Ishikawa (cell line): Measurements from ENCODE around the gene PTPRS.
A peak's percentile ranks its signal among the peaks of the same experiment; 100 is the strongest.

Source experiments
- CEBPB ChIP-seq: IDR thresholded peaks from 2 replicates; pipeline ENCODE4 v1.6.1; 2012
- CREB1 ChIP-seq: IDR thresholded peaks from 2 replicates; pipeline ENCODE4 v1.6.1; 2012; ENCODE audit warnings: low read depth
- EGR1 ChIP-seq: IDR thresholded peaks from 2 replicates; pipeline ENCODE4 v1.6.1; 2012
- EP300 ChIP-seq: IDR thresholded peaks from 2 replicates; pipeline ENCODE4 v1.6.1; 2012; ENCODE audit warnings: borderline replicate concordance
- FOXM1 ChIP-seq: IDR thresholded peaks from 2 replicates; pipeline ENCODE4 v1.6.1; 2012; ENCODE audit warnings: low read depth, borderline replicate concordance
- NFIC ChIP-seq: IDR thresholded peaks from 2 replicates; pipeline ENCODE4 v1.6.1; 2012
- RAD21 ChIP-seq: IDR thresholded peaks from 2 replicates; pipeline ENCODE4 v1.6.1; 2012; ENCODE audit warnings: low read depth
- TAF1 ChIP-seq: IDR thresholded peaks from 2 replicates; pipeline ENCODE4 v1.6.1; 2012; ENCODE audit warnings: low read depth, mild to moderate bottlenecking
- TCF12 ChIP-seq: IDR thresholded peaks from 2 replicates; pipeline ENCODE4 v1.6.1; 2012; ENCODE audit warnings: low read depth
- TEAD4 ChIP-seq: IDR thresholded peaks from 2 replicates; pipeline ENCODE4 v1.6.1; 2012
- YY1 ChIP-seq: IDR thresholded peaks from 2 replicates; pipeline ENCODE4 v1.6.1; 2012; ENCODE audit warnings: low read depth
- ZBTB7A ChIP-seq: IDR thresholded peaks from 2 replicates; pipeline ENCODE4 v1.6.1; 2012; ENCODE audit warnings: low read depth
- TF ChIP-seq, protein P1 (sequence below): IDR thresholded peaks from 2 replicates; pipeline ENCODE4 v1.6.1; 2012
- TF ChIP-seq, protein P2 (sequence below): IDR thresholded peaks from 2 replicates; pipeline ENCODE4 v1.6.1; 2012
- TF ChIP-seq, protein P3 (sequence below): IDR thresholded peaks from 2 replicates; pipeline ENCODE4 v1.6.1; 2012; ENCODE audit warnings: low read depth, mild to moderate bottlenecking

The PTPRS gene

DNA sequence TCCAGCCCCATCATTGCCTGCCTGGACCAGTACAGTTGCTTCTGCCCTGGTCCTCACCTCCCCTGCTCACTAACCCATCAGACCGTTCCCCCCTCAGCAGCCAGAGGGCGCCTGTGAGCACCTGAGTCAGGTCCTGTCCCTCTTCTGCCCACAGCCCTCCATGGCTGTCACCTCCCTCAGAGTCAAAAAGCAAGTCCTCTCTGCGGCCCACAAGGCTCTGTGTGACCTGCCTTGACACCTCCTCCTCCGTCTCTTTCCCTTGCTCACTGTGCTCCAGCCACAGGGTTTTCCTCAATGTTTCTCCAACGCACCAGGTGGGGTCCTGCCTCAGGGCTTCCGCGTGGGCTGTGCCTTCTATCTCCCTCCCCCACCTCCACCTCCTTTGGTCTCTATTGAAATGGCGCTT is 29.4 kb upstream of the PTPRS start:
- no peak for TF ChIP-seq EP300
- TF ChIP-seq, protein P1, sequence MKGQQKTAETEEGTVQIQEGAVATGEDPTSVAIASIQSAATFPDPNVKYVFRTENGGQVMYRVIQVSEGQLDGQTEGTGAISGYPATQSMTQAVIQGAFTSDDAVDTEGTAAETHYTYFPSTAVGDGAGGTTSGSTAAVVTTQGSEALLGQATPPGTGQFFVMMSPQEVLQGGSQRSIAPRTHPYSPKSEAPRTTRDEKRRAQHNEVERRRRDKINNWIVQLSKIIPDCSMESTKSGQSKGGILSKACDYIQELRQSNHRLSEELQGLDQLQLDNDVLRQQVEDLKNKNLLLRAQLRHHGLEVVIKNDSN: no peak
- TF ChIP-seq NFIC: no peak
- TF ChIP-seq, protein P2, sequence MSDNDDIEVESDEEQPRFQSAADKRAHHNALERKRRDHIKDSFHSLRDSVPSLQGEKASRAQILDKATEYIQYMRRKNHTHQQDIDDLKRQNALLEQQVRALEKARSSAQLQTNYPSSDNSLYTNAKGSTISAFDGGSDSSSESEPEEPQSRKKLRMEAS: no peak
- TF ChIP-seq TEAD4: no peak
- TF ChIP-seq ZBTB7A: no peak
- TF ChIP-seq FOXM1: no peak
- peak; percentile 51 for TF ChIP-seq RAD21

DNA sequence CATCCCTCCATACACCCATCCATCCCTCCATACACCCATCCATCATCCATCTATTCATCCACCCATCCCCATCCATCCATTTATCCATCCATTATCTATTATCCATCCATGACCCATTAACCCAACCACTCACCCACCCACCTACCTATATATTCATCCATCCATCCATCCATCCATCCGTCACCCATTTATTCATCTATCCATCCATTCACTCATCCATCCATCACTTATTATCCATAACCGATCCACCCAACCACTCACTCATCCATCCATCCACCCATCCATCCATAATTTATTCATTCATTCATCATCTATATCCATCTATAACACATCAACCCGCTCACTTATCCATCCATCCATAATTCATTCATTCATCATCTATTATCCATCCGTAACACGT is 28.7 kb upstream of the PTPRS start:
- no peak for TF ChIP-seq TCF12
- TF ChIP-seq, protein P3, sequence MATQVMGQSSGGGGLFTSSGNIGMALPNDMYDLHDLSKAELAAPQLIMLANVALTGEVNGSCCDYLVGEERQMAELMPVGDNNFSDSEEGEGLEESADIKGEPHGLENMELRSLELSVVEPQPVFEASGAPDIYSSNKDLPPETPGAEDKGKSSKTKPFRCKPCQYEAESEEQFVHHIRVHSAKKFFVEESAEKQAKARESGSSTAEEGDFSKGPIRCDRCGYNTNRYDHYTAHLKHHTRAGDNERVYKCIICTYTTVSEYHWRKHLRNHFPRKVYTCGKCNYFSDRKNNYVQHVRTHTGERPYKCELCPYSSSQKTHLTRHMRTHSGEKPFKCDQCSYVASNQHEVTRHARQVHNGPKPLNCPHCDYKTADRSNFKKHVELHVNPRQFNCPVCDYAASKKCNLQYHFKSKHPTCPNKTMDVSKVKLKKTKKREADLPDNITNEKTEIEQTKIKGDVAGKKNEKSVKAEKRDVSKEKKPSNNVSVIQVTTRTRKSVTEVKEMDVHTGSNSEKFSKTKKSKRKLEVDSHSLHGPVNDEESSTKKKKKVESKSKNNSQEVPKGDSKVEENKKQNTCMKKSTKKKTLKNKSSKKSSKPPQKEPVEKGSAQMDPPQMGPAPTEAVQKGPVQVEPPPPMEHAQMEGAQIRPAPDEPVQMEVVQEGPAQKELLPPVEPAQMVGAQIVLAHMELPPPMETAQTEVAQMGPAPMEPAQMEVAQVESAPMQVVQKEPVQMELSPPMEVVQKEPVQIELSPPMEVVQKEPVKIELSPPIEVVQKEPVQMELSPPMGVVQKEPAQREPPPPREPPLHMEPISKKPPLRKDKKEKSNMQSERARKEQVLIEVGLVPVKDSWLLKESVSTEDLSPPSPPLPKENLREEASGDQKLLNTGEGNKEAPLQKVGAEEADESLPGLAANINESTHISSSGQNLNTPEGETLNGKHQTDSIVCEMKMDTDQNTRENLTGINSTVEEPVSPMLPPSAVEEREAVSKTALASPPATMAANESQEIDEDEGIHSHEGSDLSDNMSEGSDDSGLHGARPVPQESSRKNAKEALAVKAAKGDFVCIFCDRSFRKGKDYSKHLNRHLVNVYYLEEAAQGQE: no peak

DNA sequence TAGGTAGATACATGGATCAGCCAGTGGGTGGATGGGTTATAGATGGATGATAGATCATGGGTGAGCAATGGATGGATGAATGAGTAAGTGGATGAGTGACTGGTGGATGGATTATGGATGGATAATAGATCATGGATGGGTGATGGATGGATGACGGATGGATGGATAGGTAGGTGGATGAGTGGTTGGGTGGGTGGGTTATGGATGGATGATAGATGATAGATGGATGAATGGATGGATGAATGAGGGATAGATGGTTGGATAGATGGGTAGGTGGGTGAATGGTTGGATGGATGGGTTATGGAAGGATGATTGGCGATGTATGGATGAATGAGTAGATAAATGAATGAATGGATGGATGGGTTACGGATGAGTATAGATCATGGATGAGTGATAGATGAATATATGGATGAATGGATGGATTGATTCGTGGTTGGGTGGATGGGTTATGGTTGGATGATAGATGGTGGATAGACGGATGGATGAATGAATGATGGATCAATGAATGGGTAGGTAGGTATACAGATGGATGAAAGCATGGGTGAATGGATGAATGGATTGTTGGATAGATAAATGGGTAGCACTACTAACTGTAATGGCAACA is 27.0 kb upstream of the PTPRS start:
- TF ChIP-seq ZBTB7A: no peak
- no peak for TF ChIP-seq EP300
- no peak for TF ChIP-seq YY1
- TF ChIP-seq EGR1: no peak
- no peak for TF ChIP-seq TEAD4
- no peak for TF ChIP-seq FOXM1
- TF ChIP-seq, protein P2: no peak

DNA sequence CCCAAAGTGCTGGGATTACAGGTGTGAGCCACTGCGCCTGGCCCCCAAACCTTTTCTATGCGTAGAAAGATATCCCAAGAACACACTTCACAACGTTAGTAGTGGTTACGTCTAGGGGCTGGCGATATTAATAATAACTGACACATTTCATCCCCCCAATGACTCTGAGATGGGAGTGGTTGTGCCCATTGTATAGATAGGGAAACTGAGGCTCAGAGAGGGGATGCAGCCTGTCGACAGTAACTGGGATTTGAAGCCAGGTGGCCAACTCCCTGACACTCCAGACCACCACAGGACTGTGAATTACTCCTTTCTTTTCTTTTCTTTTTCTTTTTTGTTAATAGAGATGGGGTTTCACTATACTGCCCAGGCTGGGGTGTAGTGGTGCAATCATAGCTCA is 25.3 kb upstream of the PTPRS start:
- TF ChIP-seq RAD21: no peak
- no peak for TF ChIP-seq TCF12
- TF ChIP-seq, protein P1: no peak
- TF ChIP-seq YY1: no peak
- TF ChIP-seq EP300: no peak
- TF ChIP-seq, protein P2: no peak

DNA sequence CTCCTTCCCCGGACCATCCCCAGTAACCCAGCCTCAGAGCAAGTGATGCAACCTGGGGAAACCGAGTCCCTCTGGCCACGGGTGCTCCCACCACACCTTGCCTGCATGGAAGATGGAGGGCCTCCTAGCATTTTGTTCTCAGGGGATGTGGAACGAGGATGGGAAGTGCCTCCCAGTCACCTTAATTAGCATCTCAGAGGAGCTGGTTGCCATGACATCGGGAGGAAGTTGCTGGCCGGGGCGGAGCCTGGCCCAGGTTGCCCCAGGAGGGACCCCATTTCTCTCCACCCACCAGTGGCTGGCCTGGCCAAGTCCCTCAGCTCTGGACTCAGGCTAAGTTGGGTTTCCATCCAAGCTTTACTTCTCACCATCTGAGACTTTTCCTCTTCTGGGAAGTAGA is 24.1 kb upstream of the PTPRS start:
- TF ChIP-seq TAF1 (no peak), ZBTB7A (no peak), EP300 (no peak), CREB1 (no peak), YY1 (no peak), NFIC (no peak), FOXM1 (no peak)
- TF ChIP-seq, protein P2: no peak

DNA sequence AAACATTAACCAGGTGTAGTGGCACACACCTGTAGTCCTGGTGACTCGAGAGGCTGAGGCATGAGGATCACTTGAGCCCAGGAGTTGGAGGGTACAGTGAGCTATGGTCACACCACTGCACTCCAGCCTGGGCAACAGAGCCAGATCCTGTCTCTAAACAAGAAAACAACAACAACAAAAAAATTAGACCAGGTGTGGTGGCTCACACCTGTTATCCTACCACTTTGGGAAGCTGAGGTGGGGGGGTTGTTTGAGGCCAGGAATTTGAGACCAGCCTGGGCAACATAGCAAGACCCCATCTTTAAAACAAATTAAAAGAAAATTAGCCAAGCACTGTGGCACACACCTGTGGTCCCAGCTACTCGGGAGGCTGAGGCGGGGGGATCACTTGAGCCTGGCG is 20.8 kb upstream of the PTPRS start:
- TF ChIP-seq NFIC (no peak), EP300 (no peak), RAD21 (no peak), CREB1 (no peak), FOXM1 (no peak), EGR1 (no peak), TAF1 (no peak), TEAD4 (no peak), YY1 (no peak), CEBPB (no peak), TCF12 (no peak)
- TF ChIP-seq, protein P1: no peak
- TF ChIP-seq, protein P2: no peak
- TF ChIP-seq, protein P3: no peak
